H9 (cell line): ENCODE data around the gene SCGB1D2. TPM values are rescaled to one million over a fixed set of nuclear protein-coding genes. Genes with fewer than 3 reads are reported as not detected.

Experiments
- DNase-seq: peaks from one replicate; pipeline ENCODE4 v3.0.0-alpha.2; 2017
- H2AFZ ChIP-seq: one replicate; pipeline ENCODE4 v1.6.1; 2013; ENCODE audit warnings: mild to moderate bottlenecking, low read length, control low read depth, moderate library complexity
- H2AK5ac ChIP-seq: 2 replicates; pipeline ENCODE4 v1.6.1; 2013; ENCODE audit warnings: low read length, control low read depth, mixed read lengths; ENCODE audit not compliant: insufficient read length
- H2BK120ac ChIP-seq: one replicate; pipeline ENCODE4 v1.6.1; 2013; ENCODE audit warnings: low read depth, mild to moderate bottlenecking, low read length, control low read depth, inconsistent platforms; ENCODE audit not compliant: poor library complexity, severe bottlenecking
- H2BK12ac ChIP-seq: 2 replicates; pipeline ENCODE4 v1.6.1; 2013; ENCODE audit warnings: low read length, control low read depth, mixed read lengths, low read depth; ENCODE audit not compliant: insufficient read length
- H2BK15ac ChIP-seq: 2 replicates; pipeline ENCODE4 v1.6.1; 2013; ENCODE audit warnings: low read depth, low read length, control low read depth
- H2BK20ac ChIP-seq: one replicate; pipeline ENCODE4 v1.6.1; 2013; ENCODE audit warnings: low read depth, mild to moderate bottlenecking, low read length, control low read depth, inconsistent platforms; ENCODE audit not compliant: poor library complexity, severe bottlenecking
- H2BK5ac ChIP-seq: 2 replicates; pipeline ENCODE4 v1.6.1; 2013; ENCODE audit warnings: low read length, control low read depth, mixed read lengths; ENCODE audit not compliant: insufficient read length
- H3K14ac ChIP-seq: 2 replicates; pipeline ENCODE4 v1.6.1; 2013; ENCODE audit warnings: low read length, control low read depth; ENCODE audit not compliant: insufficient read depth
- H3K18ac ChIP-seq: 2 replicates; pipeline ENCODE4 v1.6.1; 2013; ENCODE audit warnings: low read depth, mild to moderate bottlenecking, mixed read lengths, low read length, control low read depth; ENCODE audit not compliant: insufficient read length
- H3K23ac ChIP-seq: 2 replicates; pipeline ENCODE4 v1.6.1; 2013; ENCODE audit warnings: low read length, control low read depth, mixed read lengths, low read depth; ENCODE audit not compliant: insufficient read length
- H3K23me2 ChIP-seq: 2 replicates; pipeline ENCODE4 v1.6.1; 2013; ENCODE audit warnings: low read depth, mild to moderate bottlenecking, mixed read lengths, low read length, control low read depth; ENCODE audit not compliant: insufficient read length, poor library complexity, severe bottlenecking
- H3K27ac ChIP-seq: 2 replicates; pipeline ENCODE4 v1.5.1; 2013; ENCODE audit warnings: low read length, control low read depth, mixed read lengths, low read depth; ENCODE audit not compliant: insufficient read length
- H3K27me3 ChIP-seq: 2 replicates; pipeline ENCODE4 v1.6.1; 2013; ENCODE audit warnings: low read length, control low read depth, inconsistent platforms; ENCODE audit not compliant: insufficient read depth
- H3K4ac ChIP-seq: 2 replicates; pipeline ENCODE4 v1.6.1; 2013; ENCODE audit warnings: low read depth, mild to moderate bottlenecking, control low read depth, inconsistent platforms, low read length, moderate library complexity
- H3K4me1 ChIP-seq: 2 replicates; pipeline ENCODE4 v1.6.1; 2013; ENCODE audit warnings: low read length, control low read depth, inconsistent platforms; ENCODE audit not compliant: insufficient read depth
- H3K4me2 ChIP-seq: 2 replicates; pipeline ENCODE4 v1.6.1; 2013; ENCODE audit warnings: low read length, control low read depth, mixed read lengths; ENCODE audit not compliant: insufficient read length, insufficient read depth
- H3K56ac ChIP-seq: 2 replicates; pipeline ENCODE4 v1.6.1; 2013; ENCODE audit warnings: low read depth, mild to moderate bottlenecking, mixed read lengths, low read length, control low read depth; ENCODE audit not compliant: insufficient read length
- H3K79me1 ChIP-seq: 2 replicates; pipeline ENCODE4 v1.6.1; 2013; ENCODE audit warnings: low read depth, mild to moderate bottlenecking, moderate library complexity, low read length, control low read depth, inconsistent platforms; ENCODE audit not compliant: insufficient read depth, poor library complexity, severe bottlenecking
- H3K79me2 ChIP-seq: 2 replicates; pipeline ENCODE4 v1.6.1; 2013; ENCODE audit warnings: low read length, control low read depth, inconsistent platforms; ENCODE audit not compliant: insufficient read depth
- H3K9ac ChIP-seq: 2 replicates; pipeline ENCODE4 v1.6.1; 2013; ENCODE audit warnings: low read length, control low read depth, mixed read lengths; ENCODE audit not compliant: insufficient read length; ENCODE audit errors: extremely low read depth
- H3K9me3 ChIP-seq: one replicate; pipeline ENCODE4 v1.6.1; 2013; ENCODE audit warnings: low read depth, low read length, inconsistent platforms; ENCODE audit not compliant: control insufficient read depth
- H3T11ph ChIP-seq: one replicate; pipeline ENCODE4 v1.6.1; 2013; ENCODE audit warnings: mild to moderate bottlenecking, low read length, control low read depth, inconsistent platforms
- H4K20me1 ChIP-seq: one replicate; pipeline ENCODE4 v1.6.1; 2013; ENCODE audit not compliant: control insufficient read depth, insufficient read length, insufficient read depth
- H4K5ac ChIP-seq: 2 replicates; pipeline ENCODE4 v1.6.1; 2013; ENCODE audit warnings: low read depth, mild to moderate bottlenecking, mixed read lengths, low read length, control low read depth; ENCODE audit not compliant: insufficient read length
- H4K8ac ChIP-seq: replicated peaks from 2 replicates; pipeline ENCODE4 v1.6.1; 2013; ENCODE audit warnings: low read length, control low read depth, mixed read lengths, low read depth; ENCODE audit not compliant: insufficient read length
- H4K91ac ChIP-seq: 2 replicates; pipeline ENCODE4 v1.6.1; 2013; ENCODE audit warnings: low read depth, mild to moderate bottlenecking, moderate library complexity, mixed read lengths, low read length, control low read depth; ENCODE audit not compliant: insufficient read length
- H3K27ac Mint-ChIP-seq, 3 experiments: 2 replicates in 2 of 3; 3 replicates in 1 of 3; pipeline ENCODE4 v1.8.0; 2020 to 2021; ENCODE audit warnings: mixed read lengths in 3 of 3, mild to moderate bottlenecking in 1 of 3, moderate library complexity in 1 of 3
- H3K27me3 Mint-ChIP-seq: 2 replicates; pipeline ENCODE4 v1.8.0; 2021; ENCODE audit warnings: low read depth, mild to moderate bottlenecking, moderate library complexity, mixed read lengths
- H3K36me3 Mint-ChIP-seq, 3 experiments: 2 replicates in 2 of 3; 3 replicates in 1 of 3; pipeline ENCODE4 v1.8.0; 2020 to 2021; ENCODE audit warnings: low read depth in 3 of 3, mixed read lengths in 3 of 3; ENCODE audit not compliant: insufficient read depth in 1 of 3
- H3K4me1 Mint-ChIP-seq, 2 experiments: 2 replicates each; pipeline ENCODE4 v1.8.0; 2020; ENCODE audit warnings: mixed read lengths in 2 of 2
- H3K4me3 Mint-ChIP-seq, 2 experiments: 2 replicates in 1 of 2; 3 replicates in 1 of 2; pipeline ENCODE4 v1.8.0; 2020 to 2021; ENCODE audit warnings: mild to moderate bottlenecking in 2 of 2, mixed read lengths in 2 of 2, moderate library complexity in 1 of 2
- H3K9me3 Mint-ChIP-seq, 2 experiments: 2 replicates in 1 of 2; 3 replicates in 1 of 2; pipeline ENCODE4 v1.8.0; 2020; ENCODE audit warnings: mild to moderate bottlenecking in 2 of 2, mixed read lengths in 2 of 2, moderate library complexity in 1 of 2
- WGBS: extraction: QIAGEN DNeasy Blood & Tissue Kit; methylation state at CpG from one replicate; pipeline ENCODE4 v1.1.7; 2013; ENCODE audit warnings: missing lambda C conversion rate, low lambda C conversion rate, mixed read lengths; ENCODE audit not compliant: insufficient read length; ENCODE audit errors: extremely low coverage; 5-methylcytosine and 5-hydroxymethylcytosine counted together
- total RNA-seq: library from RNA; stranded (reverse); gene quantifications from 2 replicates; pipeline ENCODE4 v1.2.1, GENCODE V29; 2021
- TF ChIP-seq, protein P1 (sequence below): fragments of 200-600 bp; sonication (generic); conservative IDR thresholded peaks from 3 replicates; pipeline ENCODE4 v1.8.0; 2021; ENCODE audit warnings: antibody characterized with exemption, mild to moderate bottlenecking

The SCGB1D2 gene
- total RNA-seq, 1 experiment from 2014 or later, result not detected

DNA sequence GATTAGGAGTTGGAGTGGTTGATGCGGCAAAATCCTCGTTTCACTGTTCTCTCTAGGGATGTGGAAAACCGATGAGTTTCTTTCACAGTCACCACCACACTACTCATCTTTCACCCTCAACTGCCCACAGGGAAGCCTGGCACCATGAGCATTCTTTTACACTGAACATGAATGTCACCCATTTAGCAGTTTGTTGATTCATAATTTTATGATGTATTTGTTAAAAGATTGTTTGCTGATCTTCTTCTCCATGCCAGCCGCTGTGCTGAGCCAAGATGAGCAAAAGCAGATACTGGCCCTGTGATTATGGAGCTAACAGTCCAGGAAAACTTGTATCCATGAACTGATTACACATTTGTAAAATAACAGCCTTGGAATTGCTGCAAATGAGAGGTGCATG lies 3.9 kb upstream of the SCGB1D2 start:
- Histone ChIP-seq H2AFZ (no peak overlapping the region), H3K14ac (no peak overlapping the region), H4K20me1 (no peaks in the 10 kb centered on the region), H4K91ac (no peak overlapping the region), H4K8ac (no peak overlapping the region), H3K23me2 (no peaks in the 10 kb centered on the region), H3K9ac (no peak overlapping the region), H3K9me3 (no peaks in the 10 kb centered on the region), H3K23ac (no peak overlapping the region), H4K5ac (no peak overlapping the region), H3K4me1 (no peaks in the 10 kb centered on the region), H2BK12ac (no peak overlapping the region), H2AK5ac (no peak overlapping the region), H3K27me3 (no peaks in the 10 kb centered on the region), H3K4ac (no peak overlapping the region), H3K56ac (no peak overlapping the region), H3K79me2 (peaks cover 1% of the 10 kb centered on the region; the same call in 1 of the 2 replicates), H3T11ph (no peak overlapping the region), H3K18ac (no peak overlapping the region), H3K27ac (no peak overlapping the region), H2BK5ac (no peak overlapping the region), H3K4me2 (no peak overlapping the region), H2BK120ac (no peak overlapping the region), H2BK20ac (no peak overlapping the region), H2BK15ac (no peak overlapping the region), H3K79me1 (no peaks in the 10 kb centered on the region)
- WGBS, result no CpG with 5 or more reads among the region's 4 CpGs
- no peak overlapping the region for H3K4me3 Mint-ChIP-seq
- DNase-seq, result no peak
- H3K36me3 Mint-ChIP-seq, result no peaks in the 10 kb centered on the region
- peaks cover 5 to 13% of the 10 kb centered on the region in 2 experiments; a peak in 2 of 4 replicates for H3K4me1 Mint-ChIP-seq
- TF ChIP-seq, protein P1, sequence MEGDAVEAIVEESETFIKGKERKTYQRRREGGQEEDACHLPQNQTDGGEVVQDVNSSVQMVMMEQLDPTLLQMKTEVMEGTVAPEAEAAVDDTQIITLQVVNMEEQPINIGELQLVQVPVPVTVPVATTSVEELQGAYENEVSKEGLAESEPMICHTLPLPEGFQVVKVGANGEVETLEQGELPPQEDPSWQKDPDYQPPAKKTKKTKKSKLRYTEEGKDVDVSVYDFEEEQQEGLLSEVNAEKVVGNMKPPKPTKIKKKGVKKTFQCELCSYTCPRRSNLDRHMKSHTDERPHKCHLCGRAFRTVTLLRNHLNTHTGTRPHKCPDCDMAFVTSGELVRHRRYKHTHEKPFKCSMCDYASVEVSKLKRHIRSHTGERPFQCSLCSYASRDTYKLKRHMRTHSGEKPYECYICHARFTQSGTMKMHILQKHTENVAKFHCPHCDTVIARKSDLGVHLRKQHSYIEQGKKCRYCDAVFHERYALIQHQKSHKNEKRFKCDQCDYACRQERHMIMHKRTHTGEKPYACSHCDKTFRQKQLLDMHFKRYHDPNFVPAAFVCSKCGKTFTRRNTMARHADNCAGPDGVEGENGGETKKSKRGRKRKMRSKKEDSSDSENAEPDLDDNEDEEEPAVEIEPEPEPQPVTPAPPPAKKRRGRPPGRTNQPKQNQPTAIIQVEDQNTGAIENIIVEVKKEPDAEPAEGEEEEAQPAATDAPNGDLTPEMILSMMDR, result no peak
- H3K9me3 Mint-ChIP-seq, result no peaks in the 10 kb centered on the region
- no peak overlapping the region for H3K27ac Mint-ChIP-seq
- peaks cover 34% of the 10 kb centered on the region for H3K27me3 Mint-ChIP-seq
